A673 (cell line): ENCODE results near the gene SPSB1. TPM values are rescaled to one million over a fixed set of nuclear protein-coding genes. Genes with fewer than 3 reads are reported as not detected.
"Not testable (repeated sequence)": the region's sequence is repeated elsewhere in the genome, so short reads cannot be mapped to it uniquely, and the experiment has no call there.

Experiments
- BruUV-seq: library from RNA; stranded (reverse); fragments of 400-500 nt; replicated peaks from 2 replicates; lab custom pipeline; 2021; lab: Mats Ljungman, UMichigan
- CTCF ChIA-PET: fragments of 300-600 bp; sonication (Branson Sonifier 250); formaldehyde crosslinking; loops from one replicate; lab custom pipeline; 2022; ENCODE audit warnings: antibody characterized with exemption; lab: Charles Lee
- POLR2A ChIA-PET: fragments of 300-600 bp; sonication (Branson Sonifier 250); formaldehyde crosslinking; loops from one replicate; lab custom pipeline; 2022; ENCODE audit warnings: antibody characterized with exemption; ENCODE audit not compliant: low non-redundant PET; lab: Charles Lee
- DNase-seq: peaks from one replicate; pipeline ENCODE4 v3.0.0-alpha.2; 2015; ENCODE audit warnings: low spot score
- H3K27ac ChIP-seq: fragments of 200-600 bp; sonication (generic); 2 replicates; pipeline ENCODE4 v1.5.1; 2016; ENCODE audit warnings: mixed run types, low read depth, mild to moderate bottlenecking, mixed read lengths, antibody characterized with exemption, low read length; ENCODE audit not compliant: poor library complexity, severe bottlenecking
- H3K27me3 ChIP-seq: fragments of 200-600 bp; sonication (generic); replicated peaks from 2 replicates; pipeline ENCODE4 v1.6.1; 2017; ENCODE audit warnings: mixed run types, low read depth, mild to moderate bottlenecking, mixed read lengths, antibody characterized with exemption, low read length; ENCODE audit not compliant: insufficient read depth, poor library complexity
- H3K36me3 ChIP-seq: fragments of 200-600 bp; sonication (generic); 2 replicates; pipeline ENCODE4 v1.6.1; 2016; ENCODE audit warnings: mixed run types, mild to moderate bottlenecking, mixed read lengths, antibody characterized with exemption, low read length; ENCODE audit not compliant: insufficient read depth, poor library complexity, severe bottlenecking
- H3K4me1 ChIP-seq: fragments of 200-600 bp; sonication (generic); 2 replicates; pipeline ENCODE4 v1.6.1; 2017; ENCODE audit warnings: mixed run types, mild to moderate bottlenecking, mixed read lengths, antibody characterized with exemption, low read length; ENCODE audit not compliant: insufficient read depth, poor library complexity, severe bottlenecking
- H3K4me3 ChIP-seq: fragments of 200-600 bp; sonication (generic); 2 replicates; pipeline ENCODE4 v1.5.1; 2016; ENCODE audit warnings: low read depth, mixed run types, mild to moderate bottlenecking, mixed read lengths, low read length; ENCODE audit not compliant: poor library complexity, severe bottlenecking
- H3K9me3 ChIP-seq: fragments of 200-600 bp; sonication (generic); 2 replicates; pipeline ENCODE4 v1.6.1; 2016; ENCODE audit warnings: mixed run types, low read depth, mild to moderate bottlenecking, mixed read lengths, antibody characterized with exemption, low read length; ENCODE audit not compliant: poor library complexity, severe bottlenecking
- CTCF ChIP-seq: fragments of 300-800, 200-600 bp; sonication (generic); conservative IDR thresholded peaks from 2 replicates; pipeline ENCODE4 v1.5.1; 2017; ENCODE audit warnings: low read depth, mild to moderate bottlenecking, antibody characterized with exemption, low read length, moderate library complexity, mixed read lengths
- EZH2 ChIP-seq: fragments of 200-600 bp; sonication (generic); IDR thresholded peaks from 2 replicates; pipeline ENCODE4 v1.6.1; 2017; ENCODE audit warnings: borderline replicate concordance, low read depth, mild to moderate bottlenecking, mixed read lengths, antibody characterized with exemption, low read length; ENCODE audit not compliant: poor library complexity, severe bottlenecking
- intact Hi-C: fragments of 100-400 bp; cut with micrococcal nuclease; formaldehyde crosslinking; loops from one replicate; pipeline ENCODE4 v1.10.0; 2022; ENCODE audit not compliant: unreplicated experiment
- total RNA-seq: library from RNA; stranded (reverse); gene quantifications from 2 replicates; pipeline ENCODE4 v1.2.3, GENCODE V29; 2021

SPSB1 gene
- total RNA-seq, 1 experiment from 2014 or later = 11.8 TPM

- TF ChIP-seq EZH2 (no peak), CTCF (no peak)
- ChIA-PET CTCF (no interaction called here), POLR2A (no interaction called here)
- Histone ChIP-seq H3K4me1 (peaks cover 19% of the 10 kb centered on the region), H3K9me3 (no peaks in the 10 kb centered on the region), H3K36me3 (no peaks in the 10 kb centered on the region), H3K27me3 (no peaks in the 10 kb centered on the region), H3K4me3 (no peak overlapping the region), H3K27ac (no peak overlapping the region)
- no peak for DNase-seq
- intact Hi-C loops = no loop called here
- no TSS peak for BruUV-seq
Observed at GRCh38 chr1:9297831-9298230, 5.1 kb downstream of the SPSB1 start.

GRCh38 chr1:9298282-9298681 lies 5.6 kb downstream of the SPSB1 start:
- Histone ChIP-seq H3K9me3 (no peaks in the 10 kb centered on the region), H3K27me3 (no peaks in the 10 kb centered on the region), H3K27ac (no peak overlapping the region), H3K4me1 (peaks cover 24% of the 10 kb centered on the region), H3K4me3 (no peak overlapping the region), H3K36me3 (no peaks in the 10 kb centered on the region)
- intact Hi-C loops = no loop called here
- BruUV-seq = no TSS peak
- CTCF ChIA-PET = no interaction called here
- no peak for TF ChIP-seq EZH2
- TF ChIP-seq CTCF = no peak
- POLR2A ChIA-PET = no interaction called here
- no peak for DNase-seq

DNA sequence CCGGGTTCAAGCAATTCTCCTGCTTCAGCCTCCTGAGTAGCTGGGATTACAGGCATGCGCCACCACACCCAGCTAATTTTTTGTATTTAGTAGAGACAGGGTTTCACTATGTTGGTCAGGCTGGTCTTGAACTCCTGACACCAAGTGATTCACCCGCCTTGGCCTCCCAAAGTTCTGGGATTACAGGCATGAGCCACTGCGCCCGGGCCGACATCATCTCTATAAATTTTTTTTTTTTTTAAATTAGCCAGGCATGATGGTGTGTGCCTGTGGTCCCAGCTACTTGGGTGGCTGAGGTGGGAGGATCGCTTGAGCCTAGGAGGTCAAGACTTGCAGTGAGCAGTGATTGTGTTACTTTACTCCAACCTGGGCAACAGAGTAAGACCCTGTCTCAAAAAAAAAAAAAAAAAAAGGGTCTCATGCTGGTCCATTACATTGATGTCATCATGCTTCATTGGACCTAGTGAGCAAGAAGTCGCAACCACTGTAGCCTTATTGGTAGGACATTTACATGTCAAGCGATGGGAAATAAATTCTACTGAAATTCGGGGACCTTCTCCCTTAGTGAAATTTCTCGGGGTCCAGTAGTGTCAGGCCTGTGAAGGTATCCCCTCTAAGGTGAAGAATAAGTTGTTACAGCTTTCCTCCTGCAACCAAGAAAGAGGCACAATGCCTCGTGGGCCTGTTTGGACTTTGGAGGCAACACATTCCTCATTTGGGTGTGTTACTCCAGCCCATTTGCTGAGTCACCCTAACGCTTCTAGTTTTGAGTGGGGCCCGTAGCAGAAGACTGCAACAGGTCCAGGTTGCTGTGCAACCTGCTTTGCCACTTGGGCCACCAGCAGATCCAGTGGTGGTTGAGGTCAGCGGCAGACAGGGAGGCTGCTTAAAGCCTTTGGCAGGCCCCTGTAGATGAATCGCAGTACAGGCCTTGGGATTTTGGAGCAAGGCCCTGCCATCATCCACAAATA lies 7.2 kb downstream of the SPSB1 start:
- peaks cover 12% of the 10 kb centered on the region for H3K4me1 ChIP-seq
- H3K4me3 ChIP-seq, H3K27ac ChIP-seq, DNase-seq, POLR2A ChIA-PET, BruUV-seq, CTCF ChIA-PET, H3K36me3 ChIP-seq, intact Hi-C loops, H3K27me3 ChIP-seq, H3K9me3 ChIP-seq: not testable (repeated sequence)
